Mucosa of rectum (tissue), 2 donors: ENCODE data around the gene CCDC138.

ENCODE experiments used
- H3K27ac ChIP-seq, 2 donors: one replicate each; pipeline ENCODE4 v1.7.0; 2013; ENCODE audit warnings: inconsistent platforms in 2 of 2, low read depth in 2 of 2, low read length in 2 of 2
- H3K27me3 ChIP-seq, 2 donors: one replicate each; pipeline ENCODE4 v1.7.0; 2013; ENCODE audit warnings: low read length in 2 of 2; ENCODE audit not compliant: control insufficient read depth in 2 of 2, insufficient read depth in 2 of 2
- H3K36me3 ChIP-seq, 2 donors: one replicate each; pipeline ENCODE4 v1.7.0; 2013; ENCODE audit warnings: low read length in 2 of 2; ENCODE audit not compliant: control insufficient read depth in 2 of 2, insufficient read depth in 2 of 2
- H3K4me1 ChIP-seq, 2 donors: one replicate each; pipeline ENCODE4 v1.7.0; 2013; ENCODE audit warnings: low read length in 2 of 2, mild to moderate bottlenecking in 1 of 2; ENCODE audit not compliant: control insufficient read depth in 2 of 2, insufficient read depth in 2 of 2
- H3K4me3 ChIP-seq, 2 donors: one replicate each; pipeline ENCODE4 v1.7.0; 2013; ENCODE audit warnings: low read length in 2 of 2
- H3K9ac ChIP-seq, 2 donors: one replicate each; pipeline ENCODE4 v1.7.0; 2013; ENCODE audit warnings: low read length in 2 of 2, low read depth in 1 of 2, mild to moderate bottlenecking in 1 of 2
- H3K9me3 ChIP-seq, 2 donors: one replicate each; pipeline ENCODE4 v1.7.0; 2013; ENCODE audit warnings: low read length in 2 of 2; ENCODE audit not compliant: control insufficient read depth in 2 of 2
- donor health status: healthy.
- donor health status: Normal muscosa, but diverticular disease.

CCDC138 gene

DNA sequence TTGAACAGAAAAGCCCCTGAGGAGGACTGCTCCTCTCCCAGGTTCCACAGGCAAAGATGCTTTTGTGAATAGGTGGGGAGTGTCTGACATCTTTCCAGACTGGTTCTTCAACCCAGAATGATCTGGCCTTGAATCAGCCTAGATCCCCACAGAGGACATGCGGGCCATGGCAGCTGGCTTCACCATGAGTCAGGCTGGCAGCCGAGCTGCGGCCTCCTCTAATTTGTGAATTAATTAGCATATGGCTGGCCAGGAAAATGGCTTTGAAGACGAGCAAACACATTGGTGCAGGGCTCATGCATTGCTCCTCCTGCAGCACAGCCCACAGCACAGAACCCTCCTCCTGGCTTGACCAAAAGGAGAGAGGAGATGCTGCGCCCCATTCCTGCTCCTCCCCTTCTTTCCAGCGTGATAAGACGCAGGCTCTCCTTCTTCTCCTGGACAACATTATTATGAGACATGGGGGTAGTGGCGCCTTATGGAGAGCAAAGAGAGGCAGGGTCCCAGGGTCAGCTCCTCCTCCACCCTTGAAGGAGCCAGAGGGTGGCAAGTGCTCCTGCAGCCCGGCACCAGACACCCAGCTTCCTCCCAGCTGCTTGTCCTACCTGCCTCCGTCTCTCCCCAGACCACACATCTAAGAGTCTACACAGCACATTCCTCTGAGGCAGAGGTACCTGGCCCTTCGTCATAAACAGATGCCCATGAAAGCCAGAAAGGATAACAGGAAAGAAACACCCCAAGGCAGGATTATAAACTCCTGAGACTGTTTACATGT, 135.8 kb downstream of the CCDC138 start:
- no peaks in the 10 kb centered on the region for H3K27me3 ChIP-seq
- no peak overlapping the region for H3K9ac ChIP-seq
- no peaks in the 10 kb centered on the region for H3K9me3 ChIP-seq
- peaks cover 0 to 3% of the 10 kb centered on the region in 2 donors for H3K4me1 ChIP-seq
- no peak overlapping the region for H3K4me3 ChIP-seq
- H3K27ac ChIP-seq, result no peak overlapping the region
- no peaks in the 10 kb centered on the region for H3K36me3 ChIP-seq

DNA sequence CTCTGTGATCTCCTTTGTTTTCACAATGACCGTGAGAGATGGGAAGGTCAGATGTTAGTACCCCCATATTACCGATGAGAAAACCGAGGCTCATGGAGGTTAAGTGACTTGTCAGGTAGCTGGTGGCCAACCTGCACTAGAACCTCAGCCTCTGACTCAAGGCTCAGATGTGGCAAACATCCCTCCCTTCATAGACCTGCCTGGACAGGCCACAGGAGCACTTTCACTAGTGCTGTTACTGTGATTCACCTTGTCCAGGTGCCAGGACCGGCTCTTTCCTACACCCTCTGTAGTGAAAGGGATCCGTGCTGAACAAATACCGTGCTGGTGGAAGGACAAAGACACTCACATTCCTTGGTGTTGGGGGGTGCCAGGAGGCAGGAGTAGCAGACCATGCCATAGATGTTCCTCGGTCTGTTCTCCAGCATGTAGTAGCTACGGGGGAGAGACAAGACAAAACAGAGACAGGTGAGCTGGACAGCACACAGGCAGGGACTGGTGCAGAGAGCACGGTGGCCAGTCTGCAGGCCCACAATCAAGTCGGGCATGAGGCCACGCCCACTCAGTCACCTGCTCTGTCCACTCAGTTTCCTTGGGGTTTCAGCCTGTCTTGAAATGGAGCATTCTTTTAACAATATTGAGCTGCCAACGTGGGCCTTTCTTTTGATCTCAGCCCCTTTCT, 136.6 kb downstream of the CCDC138 start:
- H3K36me3 ChIP-seq, result no peaks in the 10 kb centered on the region
- no peak overlapping the region for H3K4me3 ChIP-seq
- no peaks in the 10 kb centered on the region for H3K9me3 ChIP-seq
- H3K27ac ChIP-seq, result no peak overlapping the region
- H3K27me3 ChIP-seq, result no peaks in the 10 kb centered on the region
- H3K9ac ChIP-seq, result no peak overlapping the region
- peaks cover 0 to 2% of the 10 kb centered on the region in 2 donors for H3K4me1 ChIP-seq

DNA sequence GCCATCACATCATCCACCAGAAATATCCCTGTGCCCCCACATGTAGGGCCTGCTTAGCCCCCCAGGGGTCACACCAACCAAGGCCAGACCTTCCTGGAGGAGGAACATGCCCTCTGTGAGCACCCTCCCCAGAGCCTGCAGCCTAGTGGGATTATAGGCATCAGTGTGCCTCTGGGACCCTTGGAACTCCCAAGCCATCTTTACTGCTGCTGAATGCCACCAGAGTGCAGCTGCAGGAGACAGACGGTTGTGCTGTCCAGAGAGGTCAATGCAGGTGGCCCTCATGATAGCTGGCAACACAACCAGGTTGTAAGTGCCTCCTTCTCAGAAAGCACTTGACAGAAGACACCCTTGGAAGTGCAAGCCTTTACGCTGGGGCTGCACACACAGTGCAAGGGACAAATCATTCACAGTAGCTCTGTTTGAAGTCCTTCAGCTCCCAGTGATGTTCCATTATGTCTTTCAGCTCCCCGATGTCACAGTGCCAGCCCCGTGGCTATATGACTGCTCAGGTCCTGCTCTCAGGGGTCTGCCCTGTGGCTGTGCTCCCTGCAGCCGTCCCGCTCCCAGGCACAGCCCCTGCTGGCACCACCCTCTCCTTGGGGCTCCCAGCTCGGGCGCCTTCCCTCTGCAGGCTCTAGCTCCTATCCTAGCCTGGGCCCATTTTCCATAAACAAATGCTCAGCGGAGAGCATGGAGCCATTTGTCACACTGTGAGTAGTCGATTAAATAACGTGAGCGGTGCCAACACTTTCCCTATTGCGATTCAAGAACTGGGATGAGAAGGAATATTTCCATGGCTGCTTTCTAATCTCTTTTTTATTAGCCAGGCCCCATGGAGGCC, 137.4 kb downstream of the CCDC138 start:
- peaks cover 0 to 3% of the 10 kb centered on the region in 2 donors for H3K4me1 ChIP-seq
- H3K9me3 ChIP-seq, result no peaks in the 10 kb centered on the region
- no peak overlapping the region for H3K27ac ChIP-seq
- no peak overlapping the region for H3K4me3 ChIP-seq
- H3K9ac ChIP-seq, result no peak overlapping the region
- no peaks in the 10 kb centered on the region for H3K36me3 ChIP-seq
- no peaks in the 10 kb centered on the region for H3K27me3 ChIP-seq

DNA sequence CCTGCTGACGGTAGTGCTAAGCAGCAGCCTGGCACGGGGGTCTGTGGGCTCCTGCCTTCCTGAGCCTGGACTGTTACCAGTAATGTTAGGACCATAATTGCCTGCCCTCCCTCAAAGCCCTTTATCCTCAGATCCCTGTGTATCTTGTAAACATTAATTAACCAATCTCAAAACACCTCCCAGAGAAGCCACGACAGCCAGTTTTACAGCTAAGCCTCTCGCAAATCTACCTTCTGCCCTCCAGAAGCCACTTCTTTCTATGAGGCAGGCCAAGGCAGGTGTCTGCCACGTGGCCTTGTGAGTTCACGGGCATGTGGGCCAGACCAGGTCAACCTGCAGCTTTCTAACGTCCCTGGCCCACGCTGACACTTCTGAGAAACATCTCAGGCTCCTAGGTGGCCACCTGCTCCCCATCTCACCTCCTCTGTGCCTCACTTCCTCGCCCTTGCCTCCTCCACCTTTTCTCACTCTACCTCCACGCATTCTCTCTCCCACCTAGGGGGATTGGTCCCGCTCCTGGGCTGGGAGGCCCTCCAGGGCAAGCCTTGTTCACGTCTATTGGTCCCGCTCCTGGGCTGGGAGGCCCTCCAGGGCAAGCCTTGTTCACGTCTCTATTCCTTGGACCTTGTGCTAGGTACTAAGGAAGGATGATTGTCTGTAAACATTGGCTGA, 138.1 kb downstream of the CCDC138 start:
- Histone ChIP-seq H3K4me1 (peaks cover 0 to 3% of the 10 kb centered on the region in 2 donors), H3K27me3 (no peaks in the 10 kb centered on the region), H3K9me3 (no peaks in the 10 kb centered on the region), H3K4me3 (no peak overlapping the region), H3K27ac (peak overlapping the region in 1 of 2 donors; percentile 9), H3K36me3 (no peaks in the 10 kb centered on the region), H3K9ac (no peak overlapping the region)

DNA sequence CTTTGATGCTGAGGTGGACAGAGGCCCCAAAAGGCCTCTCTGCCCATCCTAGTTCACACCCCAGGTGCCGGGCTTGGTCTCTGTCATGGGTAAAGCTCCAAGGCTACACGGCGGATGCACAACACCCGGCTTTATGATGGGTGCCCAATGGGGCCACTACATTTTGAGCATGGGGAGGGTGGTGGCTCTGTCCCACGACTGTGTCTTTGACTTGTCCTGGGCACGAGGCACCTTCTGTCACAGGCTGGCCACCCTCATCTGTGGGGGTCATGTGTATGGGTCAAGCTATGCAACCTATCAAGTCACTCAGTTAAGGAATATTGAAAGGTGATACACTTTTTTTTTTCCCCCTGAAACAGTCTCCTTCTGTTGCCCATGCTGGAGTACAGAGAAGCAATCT, 138.7 kb downstream of the CCDC138 start:
- H3K9me3 ChIP-seq, result no peaks in the 10 kb centered on the region
- H3K36me3 ChIP-seq, result no peaks in the 10 kb centered on the region
- no peak overlapping the region for H3K27ac ChIP-seq
- peaks cover 0 to 3% of the 10 kb centered on the region in 2 donors for H3K4me1 ChIP-seq
- H3K27me3 ChIP-seq, result no peaks in the 10 kb centered on the region
- H3K4me3 ChIP-seq, result no peak overlapping the region
- no peak overlapping the region for H3K9ac ChIP-seq

DNA sequence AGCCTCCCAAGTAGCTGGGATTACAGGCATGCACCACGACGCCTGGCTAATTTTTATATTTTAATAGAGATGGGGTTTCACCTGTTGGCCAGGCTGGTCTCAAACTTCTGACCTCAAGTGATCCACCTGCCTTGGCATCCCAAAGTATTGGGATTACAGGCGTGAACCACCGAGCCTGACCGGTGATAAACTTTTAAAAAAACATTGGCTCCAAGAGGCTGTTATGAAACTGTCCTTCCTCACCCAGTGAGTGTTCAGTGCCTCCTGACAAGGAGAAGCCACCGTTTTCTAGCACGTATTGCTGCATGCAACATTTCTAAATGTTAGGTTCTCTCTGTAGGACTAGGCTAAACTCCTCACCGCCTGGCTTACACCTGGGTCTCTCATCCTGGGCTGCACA, 139.2 kb downstream of the CCDC138 start:
- H3K27me3 ChIP-seq, result no peaks in the 10 kb centered on the region
- H3K27ac ChIP-seq, result no peak overlapping the region
- H3K4me1 ChIP-seq, result peaks cover 0 to 3% of the 10 kb centered on the region in 2 donors
- H3K36me3 ChIP-seq, result no peaks in the 10 kb centered on the region
- H3K4me3 ChIP-seq, result no peak overlapping the region
- no peaks in the 10 kb centered on the region for H3K9me3 ChIP-seq
- H3K9ac ChIP-seq, result no peak overlapping the region
